Type B pancreatic cell (in vitro differentiated cells): ENCODE data around the gene LAMC3. TPM values are rescaled to one million over a fixed set of nuclear protein-coding genes. Genes with fewer than 3 reads are reported as not detected.
A peak's percentile ranks its signal among the peaks of the same experiment; 100 is the strongest.

Experiments used
- DNase-seq: peaks from one replicate; pipeline ENCODE4 v3.0.0; 2021; ENCODE audit warnings: mixed read lengths; ENCODE audit not compliant: unreplicated experiment; ENCODE audit errors: extremely low spot score
- H3K27ac Mint-ChIP-seq: 2 replicates; pipeline ENCODE4 v1.8.0; 2021; ENCODE audit warnings: mild to moderate bottlenecking, mixed read lengths
- H3K27me3 Mint-ChIP-seq: 2 replicates; pipeline ENCODE4 v1.8.0; 2021; ENCODE audit warnings: mixed read lengths
- H3K36me3 Mint-ChIP-seq: 2 replicates; pipeline ENCODE4 v1.8.0; 2021; ENCODE audit warnings: mixed read lengths
- H3K4me1 Mint-ChIP-seq: one replicate; pipeline ENCODE4 v1.8.0; 2021; ENCODE audit warnings: mixed read lengths; ENCODE audit not compliant: unreplicated experiment
- H3K4me3 Mint-ChIP-seq: 2 replicates; pipeline ENCODE4 v1.8.0; 2021; ENCODE audit warnings: mild to moderate bottlenecking, mixed read lengths
- H3K9me3 Mint-ChIP-seq: 2 replicates; pipeline ENCODE4 v1.8.0; 2021; ENCODE audit warnings: mixed read lengths
- total RNA-seq: library from RNA; stranded (reverse); gene quantifications from 2 replicates; pipeline ENCODE4 v1.2.1, GENCODE V29; 2021; ENCODE audit warnings: low replicate concordance
- TF ChIP-seq, protein P1 (sequence below): fragments of 200-600 bp; sonication (generic); conservative IDR thresholded peaks from 2 replicates; pipeline ENCODE4 v1.5.0; 2021; ENCODE audit warnings: antibody characterized with exemption, mild to moderate bottlenecking

The LAMC3 gene
- total RNA-seq, 1 donor from 2014 or later: 7.2 TPM

DNA sequence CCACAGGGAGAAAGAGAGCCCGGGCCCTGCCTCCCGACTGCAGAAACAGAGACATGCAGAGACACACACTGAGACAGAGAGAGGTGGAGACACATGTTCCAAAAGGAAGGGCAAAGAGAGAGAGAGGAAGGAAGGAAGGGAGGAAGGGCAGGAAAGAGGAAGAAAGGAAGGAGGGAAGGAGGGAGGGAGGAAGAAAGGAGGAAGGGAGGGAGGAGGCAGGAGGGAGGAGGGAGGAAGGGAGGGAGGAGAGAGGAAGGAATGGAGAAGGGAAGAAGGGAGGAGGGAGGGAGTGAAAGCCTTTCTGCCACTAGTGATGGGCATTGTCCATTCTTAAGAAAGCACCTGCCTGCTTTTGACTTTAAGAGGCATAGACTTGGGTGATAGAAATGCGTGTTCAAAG is 38.1 kb upstream of the LAMC3 start:
- Mint-ChIP-seq H3K4me3 (no peak overlapping the region), H3K4me1 (peaks cover 5% of the 10 kb centered on the region), H3K27me3 (peaks cover 25% of the 10 kb centered on the region), H3K27ac (no peak overlapping the region), H3K9me3 (no peaks in the 10 kb centered on the region), H3K36me3 (no peaks in the 10 kb centered on the region)
- TF ChIP-seq, protein P1, sequence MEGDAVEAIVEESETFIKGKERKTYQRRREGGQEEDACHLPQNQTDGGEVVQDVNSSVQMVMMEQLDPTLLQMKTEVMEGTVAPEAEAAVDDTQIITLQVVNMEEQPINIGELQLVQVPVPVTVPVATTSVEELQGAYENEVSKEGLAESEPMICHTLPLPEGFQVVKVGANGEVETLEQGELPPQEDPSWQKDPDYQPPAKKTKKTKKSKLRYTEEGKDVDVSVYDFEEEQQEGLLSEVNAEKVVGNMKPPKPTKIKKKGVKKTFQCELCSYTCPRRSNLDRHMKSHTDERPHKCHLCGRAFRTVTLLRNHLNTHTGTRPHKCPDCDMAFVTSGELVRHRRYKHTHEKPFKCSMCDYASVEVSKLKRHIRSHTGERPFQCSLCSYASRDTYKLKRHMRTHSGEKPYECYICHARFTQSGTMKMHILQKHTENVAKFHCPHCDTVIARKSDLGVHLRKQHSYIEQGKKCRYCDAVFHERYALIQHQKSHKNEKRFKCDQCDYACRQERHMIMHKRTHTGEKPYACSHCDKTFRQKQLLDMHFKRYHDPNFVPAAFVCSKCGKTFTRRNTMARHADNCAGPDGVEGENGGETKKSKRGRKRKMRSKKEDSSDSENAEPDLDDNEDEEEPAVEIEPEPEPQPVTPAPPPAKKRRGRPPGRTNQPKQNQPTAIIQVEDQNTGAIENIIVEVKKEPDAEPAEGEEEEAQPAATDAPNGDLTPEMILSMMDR: no peak
- no peak for DNase-seq

DNA sequence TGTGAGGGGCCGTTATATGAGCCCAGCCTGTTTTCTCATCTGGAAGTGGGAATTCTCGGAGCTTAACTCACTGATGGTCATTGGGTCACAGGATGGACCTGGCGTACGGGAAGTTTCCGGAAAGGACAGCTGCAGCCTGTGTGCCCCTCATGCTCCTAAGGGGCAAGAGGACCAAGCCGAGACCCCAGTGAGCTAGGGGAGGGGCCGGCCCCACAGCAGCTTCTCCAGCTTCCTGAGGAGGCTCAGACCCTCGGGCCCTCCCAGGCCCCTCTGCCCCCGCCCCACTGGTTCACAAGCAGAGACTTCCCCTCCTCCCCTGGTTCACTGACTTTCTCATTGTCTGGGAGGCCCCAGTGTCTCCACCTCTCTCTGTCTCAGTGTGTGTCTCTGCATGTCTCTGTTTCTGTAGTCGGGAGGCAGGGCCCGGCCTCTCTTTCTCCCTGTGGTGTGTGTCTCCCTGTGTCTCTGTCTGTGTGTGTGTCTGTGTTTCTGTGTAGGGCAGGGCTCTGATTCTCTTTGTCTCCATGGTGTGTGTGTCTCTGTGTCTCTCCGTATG is 37.6 kb upstream of the LAMC3 start:
- DNase-seq: peak; percentile 50
- Mint-ChIP-seq H3K27ac (no peak overlapping the region), H3K27me3 (peaks cover 25% of the 10 kb centered on the region), H3K4me1 (peaks cover 5% of the 10 kb centered on the region), H3K9me3 (no peaks in the 10 kb centered on the region), H3K36me3 (no peaks in the 10 kb centered on the region), H3K4me3 (no peak overlapping the region)
- TF ChIP-seq, protein P1: no peak

DNA sequence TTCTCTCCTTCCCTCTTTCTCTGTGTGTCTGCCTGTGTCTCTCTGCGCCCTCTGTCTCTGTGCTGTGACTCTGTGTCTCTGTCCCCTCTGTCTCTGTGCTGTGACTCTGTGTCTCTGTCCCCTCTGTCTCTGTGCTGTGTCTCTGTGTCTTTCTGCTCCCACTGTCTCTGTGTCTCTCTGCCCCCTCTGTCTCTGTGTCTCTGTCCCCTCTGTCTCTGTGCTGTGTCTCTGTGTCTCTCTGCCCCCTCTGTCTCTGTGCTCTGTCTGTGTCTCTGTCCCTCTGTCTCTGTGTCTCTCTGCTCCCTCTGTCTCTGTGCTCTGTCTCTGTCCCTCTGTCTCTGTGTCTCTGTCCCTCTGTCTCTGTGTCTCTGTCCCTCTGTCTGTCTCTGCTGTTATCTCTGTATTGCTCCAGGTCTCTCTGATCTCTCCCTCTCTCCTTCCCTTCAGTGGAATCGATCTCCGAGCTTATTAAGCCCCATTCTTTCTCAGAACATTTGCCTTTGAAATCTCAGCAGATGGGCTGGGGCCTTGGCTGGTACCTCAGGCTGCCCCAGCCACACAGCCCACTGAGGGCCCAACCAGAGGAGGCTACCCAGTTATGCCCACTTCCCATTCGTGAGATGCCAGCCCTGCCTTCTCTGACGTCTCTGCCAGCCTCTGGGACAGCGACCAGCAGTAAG is 36.6 kb upstream of the LAMC3 start:
- Mint-ChIP-seq H3K4me3 (no peak overlapping the region), H3K27ac (no peak overlapping the region), H3K27me3 (peaks cover 25% of the 10 kb centered on the region), H3K9me3 (no peaks in the 10 kb centered on the region), H3K4me1 (peaks cover 7% of the 10 kb centered on the region), H3K36me3 (no peaks in the 10 kb centered on the region)
- no peak for DNase-seq
- TF ChIP-seq, protein P1: no peak

DNA sequence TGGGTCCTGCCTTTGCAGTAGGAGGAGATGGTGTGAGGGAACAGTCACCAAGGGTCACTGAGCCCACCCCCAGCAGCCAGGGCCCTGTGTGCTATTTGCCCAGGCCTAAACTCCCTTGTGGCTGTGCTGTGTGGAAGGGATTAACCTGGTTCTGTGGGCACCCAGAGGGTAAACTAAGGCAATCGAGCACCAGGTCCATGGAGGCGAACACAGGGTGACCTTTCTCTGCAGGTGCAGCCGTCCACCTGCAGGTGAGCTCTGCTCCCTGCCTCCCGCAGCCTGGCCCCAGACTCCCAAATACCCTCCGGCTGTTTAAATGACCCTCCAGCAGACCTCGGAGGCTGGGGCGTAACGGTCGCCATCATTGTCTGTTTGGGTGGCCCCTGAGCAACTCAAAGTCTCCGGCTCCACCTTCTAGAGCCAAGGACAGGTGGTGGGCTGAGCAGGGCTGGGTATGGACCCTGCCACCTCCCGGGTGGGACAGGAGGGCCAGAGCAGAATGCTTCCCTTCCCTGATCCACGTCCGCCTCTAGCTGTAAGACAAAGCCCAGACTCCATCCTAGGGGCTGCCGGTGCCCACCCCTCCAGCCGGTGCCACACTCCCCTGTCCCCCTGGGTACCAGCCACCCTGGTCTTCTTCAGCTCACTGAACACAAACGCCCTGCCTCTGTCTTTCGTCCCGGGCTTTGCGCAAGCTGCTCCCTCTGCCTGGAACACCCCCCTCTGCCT is 35.9 kb upstream of the LAMC3 start:
- DNase-seq: peak; percentile 62
- no peaks in the 10 kb centered on the region for H3K9me3 Mint-ChIP-seq

DNA sequence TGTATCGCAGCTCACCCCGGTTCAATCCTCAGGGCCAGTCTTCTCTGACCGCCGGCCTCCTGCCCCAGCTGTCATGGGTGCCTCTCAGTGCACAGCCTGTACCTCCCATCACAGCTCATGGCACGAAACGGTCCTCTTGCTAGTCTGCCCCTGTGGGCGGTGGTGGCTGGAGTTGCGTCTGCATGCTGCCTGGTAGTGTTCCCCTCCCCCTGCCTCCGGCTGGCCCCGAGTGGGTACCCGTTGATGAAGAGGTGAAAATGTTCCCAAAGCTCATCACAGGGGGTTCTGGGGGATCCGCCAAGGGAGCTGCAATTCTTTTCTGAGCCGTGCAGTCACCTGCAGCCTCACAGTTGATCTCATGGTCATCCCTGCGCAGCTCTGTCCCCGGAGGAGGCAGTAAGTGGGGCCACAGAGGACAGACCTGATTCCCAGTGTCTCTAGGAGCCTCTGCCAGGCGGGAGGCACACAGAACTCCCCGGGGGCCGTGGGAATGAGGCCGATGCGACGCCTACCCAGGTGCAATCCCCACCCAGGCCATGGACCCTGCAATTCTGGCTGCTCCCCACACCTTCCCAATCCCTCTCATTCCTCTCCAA is 35.2 kb upstream of the LAMC3 start:
- Mint-ChIP-seq H3K9me3 (no peaks in the 10 kb centered on the region), H3K27ac (no peak overlapping the region), H3K36me3 (no peaks in the 10 kb centered on the region), H3K4me1 (peaks cover 9% of the 10 kb centered on the region), H3K4me3 (no peak overlapping the region), H3K27me3 (peaks cover 25% of the 10 kb centered on the region)
- TF ChIP-seq, protein P1: no peak
- peak; percentile 62 for DNase-seq

More for the DNA sequence above, 35.9 kb upstream of the LAMC3 start:
- Mint-ChIP-seq H3K36me3 (no peaks in the 10 kb centered on the region), H3K4me1 (peaks cover 9% of the 10 kb centered on the region), H3K27ac (no peak overlapping the region), H3K4me3 (no peak overlapping the region), H3K27me3 (peaks cover 25% of the 10 kb centered on the region)
- TF ChIP-seq, protein P1: no peak
